K562 (cell line): ENCODE measurements around the gene SPATA2. TPM values are rescaled to one million over a fixed set of nuclear protein-coding genes. Genes with fewer than 3 reads are reported as not detected.

Experiments used
- ATAC-seq: fragments of 200-7000 bp; cut with Tn5 transposase; 3 replicates; pipeline ENCODE4 v1.9.1; 2020; ENCODE audit warnings: moderate library complexity
- BruUV-seq: library from RNA; stranded (reverse); fragments of 400-500 nt; replicated peaks from 2 replicates; lab custom pipeline; 2021; lab: Mats Ljungman, UMichigan
- CTCF ChIA-PET: fragments of 300-600 bp; formaldehyde crosslinking; extraction: SDS; loops from one replicate; lab custom pipeline; 2021; ENCODE audit warnings: low intra/inter-chr PET ratio; lab: Yijun Ruan, JAX
- POLR2A ChIA-PET: fragments of 300-600, 350-650 bp; sonication (Branson Sonifier 250); formaldehyde crosslinking; extraction: SDS; loops from one replicate; lab custom pipeline; 2021; ENCODE audit warnings: antibody characterized with exemption, inconsistent platforms; lab: Yijun Ruan, JAX
- DNase-seq, 4 experiments: peaks; one replicate each; pipeline versions ENCODE4 v3.0.0 to v3.0.0-alpha.2; 2011 to 2018; ENCODE audit warnings: low spot score in 3 of 4, mixed read lengths in 3 of 4; ENCODE audit errors: extremely low read depth in 1 of 4
- FAIRE-seq: peaks from 2 replicates; lab custom pipeline; 2011; peaks lifted over from hg19 to GRCh38; lab: Jason Lieb, UNC
- H2AFZ ChIP-seq: 2 replicates; pipeline ENCODE4 v1.6.0; 2011; ENCODE audit warnings: low read depth, low read length, control low read depth, inconsistent platforms
- H3K27ac ChIP-seq: fragments of 200-600 bp; 3 replicates; pipeline ENCODE4 v1.8.0; 2011; ENCODE audit warnings: low read depth, mild to moderate bottlenecking, control low read depth, inconsistent platforms, low read length, moderate library complexity, mixed read lengths; ENCODE audit errors: extremely low read depth
- H3K27me3 ChIP-seq, 2 experiments: fragments of 300-600 bp in 1 of 2; 2 replicates in 1 of 2; 3 replicates in 1 of 2; pipeline versions ENCODE4 v1.6.0 to v1.8.0; 2011; ENCODE audit warnings: inconsistent platforms in 2 of 2, low read length in 2 of 2, mild to moderate bottlenecking in 1 of 2, mixed read lengths in 1 of 2, moderate library complexity in 1 of 2; ENCODE audit not compliant: control insufficient read depth in 2 of 2, insufficient read depth in 2 of 2
- H3K36me3 ChIP-seq: fragments of 300-600 bp; 3 replicates; pipeline ENCODE4 v1.8.0; 2011; ENCODE audit warnings: mild to moderate bottlenecking, low read length, inconsistent platforms; ENCODE audit not compliant: control insufficient read depth, insufficient read depth
- H3K4me1 ChIP-seq, 2 experiments: fragments of 200-600 bp in 1 of 2; replicated peaks in 1 of 2; 2 replicates in 1 of 2; 3 replicates in 1 of 2; pipeline versions ENCODE4 v1.5.1 to v1.8.0; 2011; ENCODE audit warnings: inconsistent platforms in 2 of 2, low read length in 2 of 2, mild to moderate bottlenecking in 1 of 2, mixed read lengths in 1 of 2, moderate library complexity in 1 of 2; ENCODE audit not compliant: control insufficient read depth in 2 of 2, insufficient read depth in 2 of 2
- H3K4me2 ChIP-seq: 2 replicates; pipeline ENCODE4 v1.6.1; 2011; ENCODE audit warnings: low read length, control low read depth, inconsistent platforms, mixed read lengths; ENCODE audit not compliant: insufficient read depth
- H3K4me3 ChIP-seq: fragments of 200-600 bp; sonication (generic), shearing (Covaris generic); 2 replicates; pipeline ENCODE4 v1.5.1; 2016; ENCODE audit warnings: control low read depth, inconsistent platforms
- H3K79me2 ChIP-seq: fragments of 200-600 bp; 3 replicates; pipeline ENCODE4 v1.8.0; 2011; ENCODE audit warnings: low read length, inconsistent platforms; ENCODE audit not compliant: control insufficient read depth, insufficient read depth
- H3K9ac ChIP-seq, 2 experiments: 2 replicates each; pipeline versions ENCODE4 v1.6.0 to v1.6.1; 2011; ENCODE audit warnings: low read depth in 2 of 2, low read length in 2 of 2, control low read depth in 1 of 2, inconsistent platforms in 1 of 2, mild to moderate bottlenecking in 1 of 2, mixed read lengths in 1 of 2; ENCODE audit not compliant: insufficient read depth in 1 of 2
- H3K9me1 ChIP-seq: one replicate; pipeline ENCODE4 v1.6.0; 2011; ENCODE audit warnings: inconsistent platforms, mild to moderate bottlenecking, low read length, moderate library complexity; ENCODE audit not compliant: control insufficient read depth, insufficient read depth
- H3K9me3 ChIP-seq: replicated peaks from 2 replicates; pipeline ENCODE4 v1.5.1; 2011; ENCODE audit warnings: low read depth, low read length, inconsistent platforms; ENCODE audit not compliant: control insufficient read depth, insufficient read depth
- H4K20me1 ChIP-seq: replicated peaks from 2 replicates; pipeline ENCODE4 v1.6.1; 2011; ENCODE audit warnings: low read length, inconsistent platforms, mixed read lengths; ENCODE audit not compliant: control insufficient read depth, insufficient read depth
- CHD4 ChIP-seq: fragments of 200-600 bp; sonication (generic); IDR thresholded peaks from 3 replicates; pipeline ENCODE4 v1.6.1; 2012; ENCODE audit warnings: low read depth, mild to moderate bottlenecking, mixed read lengths, low read length, inconsistent platforms; ENCODE audit not compliant: insufficient read depth, insufficient replicate concordance, poor library complexity, severe bottlenecking
- SIN3A ChIP-seq, 2 experiments: fragments of 150-350 bp in 1 of 2; IDR thresholded peaks; 2 replicates each; pipeline ENCODE4 v1.6.1; 2011 to 2016; ENCODE audit warnings: borderline replicate concordance in 2 of 2, low read depth in 2 of 2, low read length in 2 of 2, mild to moderate bottlenecking in 2 of 2, moderate library complexity in 2 of 2; ENCODE audit not compliant: control insufficient read depth in 1 of 2
- WGBS: fragments of 100-300 bp; shearing (Covaris generic); methylation state at CpG from one replicate; pipeline ENCODE4 v1.1.6; 2016; ENCODE audit warnings: low coverage, mixed read lengths; ENCODE audit not compliant: insufficient coverage; ENCODE audit errors: missing lambda C conversion rate; 5-methylcytosine and 5-hydroxymethylcytosine counted together
- in situ Hi-C: fragments of 300-500 bp; cut with MboI; formaldehyde crosslinking; loops from 4 replicates; pipeline ENCODE4 v1.15.0; 2018; ENCODE audit warnings: inconsistent platforms, mixed read lengths
- intact Hi-C: fragments of 100-400 bp; cut with micrococcal nuclease; formaldehyde crosslinking; loops from 2 replicates; pipeline ENCODE4 v1.14.2; 2022
- polyA plus RNA-seq, 8 experiments: library from polyadenylated mRNA; depleted of rRNA in 4 of 8; stranded (reverse) in 5 of 8; unstranded in 3 of 8; fragments of >200 nt; fragmentation: Nextera tagmentation in 2 of 8; fragmentation: Illumina TruSeq in 1 of 8; extraction: Ambion mirVana in 2 of 8; extraction: Trizol in 1 of 8; gene quantifications; 2 replicates each; pipeline versions ENCODE4 v1.2.1 to v1.2.3, GENCODE V29; 2011 to 2014; ENCODE audit warnings: inconsistent platforms in 1 of 8, missing spikeins in 1 of 8
- total RNA-seq, 7 experiments: library from RNA; depleted of rRNA in 6 of 7; stranded (reverse); fragments of >200 nt in 6 of 7; fragmentation: Illumina TruSeq in 2 of 7; extraction: Trizol in 2 of 7; gene quantifications; 2 replicates each; pipeline versions ENCODE4 v1.2.1 to v1.2.3, GENCODE V29; 2011 to 2021; ENCODE audit warnings: low replicate concordance in 1 of 7
- TF ChIP-seq, protein P1 (sequence below): fragments of 250-450 bp; sonication (Bioruptor Pico); IDR thresholded peaks from 2 replicates; pipeline ENCODE4 v1.4.0; 2020

Gene SPATA2
- total and polyA plus RNA-seq, 9 of the 15 experiments (the other 6 are each of a cell fraction or from before 2014, with no cell fraction given): 0.46 to 8.2 (median 2.7) TPM

DNA sequence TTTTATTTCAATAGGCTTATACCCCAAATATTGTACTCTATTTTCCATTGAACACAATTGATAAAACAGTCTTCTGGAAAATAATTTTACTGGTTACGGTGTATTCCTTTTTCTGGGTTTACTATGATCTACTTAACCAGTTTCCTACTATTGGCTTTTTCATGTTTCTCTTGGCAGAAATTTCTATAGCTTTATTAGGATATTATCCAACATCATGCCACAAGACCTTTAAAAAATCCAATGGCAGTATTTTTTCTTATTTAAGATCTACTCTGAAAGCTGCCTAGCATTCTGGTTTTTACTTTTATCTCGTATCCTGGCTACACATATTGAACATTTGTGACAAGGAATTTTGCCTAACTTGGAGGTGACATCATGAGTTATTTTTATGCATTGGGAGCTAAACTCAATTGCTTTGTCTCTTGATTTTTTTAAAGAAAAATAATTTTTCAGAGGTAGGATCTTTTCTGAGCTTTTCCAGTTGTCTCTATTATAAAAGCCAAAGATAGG lies 57.2 kb downstream of the SPATA2 start:
- 97% methylated on average over 2 of the region's 2 CpGs for WGBS
- Histone ChIP-seq H3K9me1 (no peaks in the 10 kb centered on the region), H3K4me2 (no peak overlapping the region), H3K27ac (no peak overlapping the region), H3K9me3 (no peaks in the 10 kb centered on the region), H3K9ac (no peak overlapping the region), H3K4me3 (no peak overlapping the region), H3K36me3 (peaks cover 41% of the 10 kb centered on the region; the same call in 2 of the 3 replicates), H4K20me1 (no peaks in the 10 kb centered on the region), H2AFZ (no peak overlapping the region), H3K4me1 (peaks cover 0 to 4% of the 10 kb centered on the region in 2 experiments; a peak in 1 of 5 replicates), H3K79me2 (no peaks in the 10 kb centered on the region), H3K27me3 (no peaks in the 10 kb centered on the region)
- DNase-seq (no peak), ATAC-seq (no peak), FAIRE-seq (no peak)
- intact Hi-C loops: no loop called here
- in situ Hi-C loops: no loop called here
- POLR2A ChIA-PET: no interaction called here
- BruUV-seq: no TSS peak
- TF ChIP-seq CHD4: no peak
- TF ChIP-seq SIN3A (IDR thresholded peaks at IDR 0.05; ENCODE audit: borderline replicate concordance in 2 of 2, control insufficient read depth in 1 of 2, low read depth in 2 of 2, low read length in 2 of 2): no peak
- TF ChIP-seq, protein P1, sequence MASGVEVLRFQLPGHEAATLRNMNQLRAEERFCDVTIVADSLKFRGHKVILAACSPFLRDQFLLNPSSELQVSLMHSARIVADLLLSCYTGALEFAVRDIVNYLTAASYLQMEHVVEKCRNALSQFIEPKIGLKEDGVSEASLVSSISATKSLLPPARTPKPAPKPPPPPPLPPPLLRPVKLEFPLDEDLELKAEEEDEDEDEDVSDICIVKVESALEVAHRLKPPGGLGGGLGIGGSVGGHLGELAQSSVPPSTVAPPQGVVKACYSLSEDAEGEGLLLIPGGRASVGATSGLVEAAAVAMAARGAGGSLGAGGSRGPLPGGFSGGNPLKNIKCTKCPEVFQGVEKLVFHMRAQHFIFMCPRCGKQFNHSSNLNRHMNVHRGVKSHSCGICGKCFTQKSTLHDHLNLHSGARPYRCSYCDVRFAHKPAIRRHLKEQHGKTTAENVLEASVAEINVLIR (CRISPR knock-in tag): no peak
- CTCF ChIA-PET: no interaction called here
